A673 (cell line): ENCODE data around the gene NR1H2. TPM values are rescaled to one million over a fixed set of nuclear protein-coding genes. Genes with fewer than 3 reads are reported as not detected.

Source experiments
- BruUV-seq: library from RNA; stranded (reverse); fragments of 400-500 nt; replicated peaks from 2 replicates; lab custom pipeline; 2021; lab: Mats Ljungman, UMichigan
- CTCF ChIA-PET: fragments of 300-600 bp; sonication (Branson Sonifier 250); formaldehyde crosslinking; loops from one replicate; lab custom pipeline; 2022; ENCODE audit warnings: antibody characterized with exemption; lab: Charles Lee
- POLR2A ChIA-PET: fragments of 300-600 bp; sonication (Branson Sonifier 250); formaldehyde crosslinking; loops from one replicate; lab custom pipeline; 2022; ENCODE audit warnings: antibody characterized with exemption; ENCODE audit not compliant: low non-redundant PET; lab: Charles Lee
- DNase-seq: peaks from one replicate; pipeline ENCODE4 v3.0.0-alpha.2; 2015; ENCODE audit warnings: low spot score
- H3K27ac ChIP-seq: fragments of 200-600 bp; sonication (generic); 2 replicates; pipeline ENCODE4 v1.5.1; 2016; ENCODE audit warnings: mixed run types, low read depth, mild to moderate bottlenecking, mixed read lengths, antibody characterized with exemption, low read length; ENCODE audit not compliant: poor library complexity, severe bottlenecking
- H3K27me3 ChIP-seq: fragments of 200-600 bp; sonication (generic); replicated peaks from 2 replicates; pipeline ENCODE4 v1.6.1; 2017; ENCODE audit warnings: mixed run types, low read depth, mild to moderate bottlenecking, mixed read lengths, antibody characterized with exemption, low read length; ENCODE audit not compliant: insufficient read depth, poor library complexity
- H3K36me3 ChIP-seq: fragments of 200-600 bp; sonication (generic); 2 replicates; pipeline ENCODE4 v1.6.1; 2016; ENCODE audit warnings: mixed run types, mild to moderate bottlenecking, mixed read lengths, antibody characterized with exemption, low read length; ENCODE audit not compliant: insufficient read depth, poor library complexity, severe bottlenecking
- H3K4me1 ChIP-seq: fragments of 200-600 bp; sonication (generic); 2 replicates; pipeline ENCODE4 v1.6.1; 2017; ENCODE audit warnings: mixed run types, mild to moderate bottlenecking, mixed read lengths, antibody characterized with exemption, low read length; ENCODE audit not compliant: insufficient read depth, poor library complexity, severe bottlenecking
- H3K4me3 ChIP-seq: fragments of 200-600 bp; sonication (generic); 2 replicates; pipeline ENCODE4 v1.5.1; 2016; ENCODE audit warnings: low read depth, mixed run types, mild to moderate bottlenecking, mixed read lengths, low read length; ENCODE audit not compliant: poor library complexity, severe bottlenecking
- H3K9me3 ChIP-seq: fragments of 200-600 bp; sonication (generic); 2 replicates; pipeline ENCODE4 v1.6.1; 2016; ENCODE audit warnings: mixed run types, low read depth, mild to moderate bottlenecking, mixed read lengths, antibody characterized with exemption, low read length; ENCODE audit not compliant: poor library complexity, severe bottlenecking
- EZH2 ChIP-seq: fragments of 200-600 bp; sonication (generic); IDR thresholded peaks from 2 replicates; pipeline ENCODE4 v1.6.1; 2017; ENCODE audit warnings: borderline replicate concordance, low read depth, mild to moderate bottlenecking, mixed read lengths, antibody characterized with exemption, low read length; ENCODE audit not compliant: poor library complexity, severe bottlenecking
- intact Hi-C: fragments of 100-400 bp; cut with micrococcal nuclease; formaldehyde crosslinking; loops from one replicate; pipeline ENCODE4 v1.10.0; 2022; ENCODE audit not compliant: unreplicated experiment
- total RNA-seq: library from RNA; stranded (reverse); gene quantifications from 2 replicates; pipeline ENCODE4 v1.2.3, GENCODE V29; 2021
- TF ChIP-seq, protein P1 (sequence below): fragments of 300-800, 200-600 bp; sonication (generic); conservative IDR thresholded peaks from 2 replicates; pipeline ENCODE4 v1.5.1; 2017; ENCODE audit warnings: low read depth, mild to moderate bottlenecking, antibody characterized with exemption, low read length, moderate library complexity, mixed read lengths

The NR1H2 gene
- total RNA-seq, 1 experiment from 2014 or later = 42.7 TPM

GRCh38 chr19:50423279-50424113 is 47.2 kb downstream of the NR1H2 start:
- Histone ChIP-seq H3K36me3 (no peaks in the 10 kb centered on the region), H3K4me1 (peaks cover 10% of the 10 kb centered on the region), H3K9me3 (no peaks in the 10 kb centered on the region), H3K4me3 (no peak overlapping the region), H3K27ac (no peak overlapping the region), H3K27me3 (no peaks in the 10 kb centered on the region)
- POLR2A ChIA-PET = no interaction called here
- no peak for TF ChIP-seq EZH2
- TF ChIP-seq, protein P1, sequence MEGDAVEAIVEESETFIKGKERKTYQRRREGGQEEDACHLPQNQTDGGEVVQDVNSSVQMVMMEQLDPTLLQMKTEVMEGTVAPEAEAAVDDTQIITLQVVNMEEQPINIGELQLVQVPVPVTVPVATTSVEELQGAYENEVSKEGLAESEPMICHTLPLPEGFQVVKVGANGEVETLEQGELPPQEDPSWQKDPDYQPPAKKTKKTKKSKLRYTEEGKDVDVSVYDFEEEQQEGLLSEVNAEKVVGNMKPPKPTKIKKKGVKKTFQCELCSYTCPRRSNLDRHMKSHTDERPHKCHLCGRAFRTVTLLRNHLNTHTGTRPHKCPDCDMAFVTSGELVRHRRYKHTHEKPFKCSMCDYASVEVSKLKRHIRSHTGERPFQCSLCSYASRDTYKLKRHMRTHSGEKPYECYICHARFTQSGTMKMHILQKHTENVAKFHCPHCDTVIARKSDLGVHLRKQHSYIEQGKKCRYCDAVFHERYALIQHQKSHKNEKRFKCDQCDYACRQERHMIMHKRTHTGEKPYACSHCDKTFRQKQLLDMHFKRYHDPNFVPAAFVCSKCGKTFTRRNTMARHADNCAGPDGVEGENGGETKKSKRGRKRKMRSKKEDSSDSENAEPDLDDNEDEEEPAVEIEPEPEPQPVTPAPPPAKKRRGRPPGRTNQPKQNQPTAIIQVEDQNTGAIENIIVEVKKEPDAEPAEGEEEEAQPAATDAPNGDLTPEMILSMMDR = no peak
- CTCF ChIA-PET = no interaction called here
- DNase-seq = no peak
- BruUV-seq = no TSS peak
- intact Hi-C loops = no loop called here

DNA sequence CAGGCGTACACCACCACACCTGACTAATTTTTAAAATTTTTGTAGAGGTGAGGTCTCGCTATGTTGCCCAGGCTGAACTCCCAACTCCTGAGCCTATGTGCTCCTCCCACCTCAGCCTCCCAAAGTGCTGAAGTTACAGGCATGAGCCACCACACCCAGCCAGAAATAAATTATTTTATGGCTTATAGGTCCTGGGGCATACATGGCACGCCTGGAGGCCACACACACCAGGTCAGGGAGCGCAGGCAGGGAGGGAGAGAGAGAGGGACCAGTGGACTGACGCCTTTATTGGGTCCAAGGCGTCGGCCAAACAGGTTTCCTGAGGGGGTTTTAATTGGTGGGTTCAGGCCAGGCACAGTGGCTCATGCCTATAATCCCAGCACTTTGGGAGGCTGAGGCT is 49.3 kb downstream of the NR1H2 start:
- Histone ChIP-seq H3K9me3 (no peaks in the 10 kb centered on the region), H3K4me1 (peaks cover 12% of the 10 kb centered on the region), H3K27me3 (no peaks in the 10 kb centered on the region), H3K27ac (no peak overlapping the region), H3K4me3 (no peak overlapping the region), H3K36me3 (no peaks in the 10 kb centered on the region)
- no TSS peak for BruUV-seq
- DNase-seq = no peak
- intact Hi-C loops = no loop called here
- ChIA-PET CTCF (no interaction called here), POLR2A (no interaction called here)
- TF ChIP-seq, protein P1 = no peak
- TF ChIP-seq EZH2 = no peak

- no TSS peak for BruUV-seq
- intact Hi-C loops = no loop called here
- Histone ChIP-seq H3K4me3 (peak overlapping the region; percentile 29), H3K4me1 (peaks cover 15% of the 10 kb centered on the region), H3K9me3 (no peaks in the 10 kb centered on the region), H3K36me3 (no peaks in the 10 kb centered on the region), H3K27ac (no peak overlapping the region), H3K27me3 (no peaks in the 10 kb centered on the region)
- CTCF ChIA-PET = no interaction called here
- TF ChIP-seq, protein P1 = no peak
- no peak for TF ChIP-seq EZH2
- DNase-seq = no peak
- POLR2A ChIA-PET = no interaction called here
Measured at GRCh38 chr19:50427318-50427925, 51.2 kb downstream of the NR1H2 start.
